HCT116 (cell line): ENCODE results near the gene UBA52. TPM values are rescaled to one million over a fixed set of nuclear protein-coding genes. Genes with fewer than 3 reads are reported as not detected.
A peak's percentile ranks its signal among the peaks of the same experiment; 100 is the strongest.

Source experiments
- ATAC-seq: fragments of 200-7000 bp; cut with Tn5 transposase; 2 replicates; pipeline ENCODE4 v1.9.1; 2020; ENCODE audit warnings: mild to moderate bottlenecking, moderate library complexity
- BruUV-seq: library from RNA; stranded (reverse); fragments of 400-500 nt; replicated peaks from 2 replicates; lab custom pipeline; 2021; lab: Mats Ljungman, UMichigan
- CTCF ChIA-PET: fragments of 300-600 bp; sonication (Branson Sonifier 250); formaldehyde crosslinking; loops from one replicate; lab custom pipeline; 2021; ENCODE audit warnings: antibody characterized with exemption; lab: Charles Lee
- POLR2A ChIA-PET: fragments of 300-600, 350-600 bp; sonication (Branson Sonifier 250); formaldehyde crosslinking; loops from one replicate; lab custom pipeline; 2021; ENCODE audit warnings: antibody characterized with exemption; lab: Charles Lee
- RAD21 ChIA-PET, 2 experiments: fragments of 300-600 bp; sonication (Branson Sonifier 250); formaldehyde crosslinking; loops; one replicate each; lab custom pipeline; 2023; ENCODE audit warnings: low total read pairs in 2 of 2; ENCODE audit not compliant: uncharacterized antibody in 2 of 2, unreplicated experiment in 2 of 2, low non-redundant PET in 1 of 2; lab: Charles Lee
- DNase-seq: peaks from one replicate; pipeline ENCODE4 v3.0.0-alpha.2; 2010; ENCODE audit warnings: low read depth, low spot score
- H2AFZ ChIP-seq: fragments of 200-600 bp; shearing (Covaris generic), sonication (generic); 2 replicates; pipeline ENCODE4 v1.6.1; 2017; ENCODE audit warnings: low read depth, mixed run types, mixed read lengths, antibody characterized with exemption, low read length; ENCODE audit not compliant: poor library complexity, severe bottlenecking
- H3K27ac ChIP-seq: 2 replicates; pipeline ENCODE4 v1.5.1; 2012; ENCODE audit warnings: low read depth, low read length
- H3K27me3 ChIP-seq: fragments of 200-600 bp; sonication (generic); 2 replicates; pipeline ENCODE4 v1.6.1; 2016; ENCODE audit warnings: mixed run types, low read length, mixed read lengths; ENCODE audit not compliant: insufficient read depth
- H3K36me3 ChIP-seq, 2 experiments: fragments of 200-500 bp in 1 of 2; fragments of 200-600 bp in 1 of 2; sonication (Bioruptor generic) in 1 of 2; sonication (generic) in 1 of 2; 2 replicates each; pipeline versions ENCODE4 v1.5.1 to v1.6.1; 2014 to 2016; ENCODE audit warnings: low read length in 2 of 2, inconsistent platforms in 1 of 2, mixed read lengths in 1 of 2, mixed run types in 1 of 2; ENCODE audit not compliant: insufficient read depth in 2 of 2, control insufficient read depth in 1 of 2
- H3K4me1 ChIP-seq, 2 experiments: fragments of 200-600 bp in 1 of 2; sonication (generic) in 1 of 2; 2 replicates each; pipeline versions ENCODE4 v1.5.1 to v1.6.1; 2012 to 2017; ENCODE audit warnings: low read length in 2 of 2, inconsistent platforms in 1 of 2, mild to moderate bottlenecking in 1 of 2, mixed read lengths in 1 of 2, mixed run types in 1 of 2, moderate library complexity in 1 of 2; ENCODE audit not compliant: insufficient read depth in 2 of 2, control insufficient read depth in 1 of 2
- H3K4me2 ChIP-seq: fragments of 200-600 bp; sonication (generic); 2 replicates; pipeline ENCODE4 v1.6.1; 2017; ENCODE audit warnings: mixed run types, low read length, mixed read lengths
- H3K4me3 ChIP-seq, 2 experiments: fragments of 200-600 bp in 1 of 2; sonication (generic) in 1 of 2; replicated peaks in 1 of 2; 2 replicates each; pipeline ENCODE4 v1.5.1; 2011 to 2016; ENCODE audit warnings: low read length in 2 of 2, control low read depth in 1 of 2, low read depth in 1 of 2, mild to moderate bottlenecking in 1 of 2, mixed read lengths in 1 of 2, mixed run types in 1 of 2
- H3K79me2 ChIP-seq: fragments of 200-600 bp; sonication (generic); 2 replicates; pipeline ENCODE4 v1.6.1; 2017; ENCODE audit warnings: mild to moderate bottlenecking, mixed run types, low read length, moderate library complexity, mixed read lengths; ENCODE audit not compliant: insufficient read depth
- H3K9ac ChIP-seq: fragments of 200-600 bp; sonication (generic); 2 replicates; pipeline ENCODE4 v1.6.1; 2016; ENCODE audit warnings: low read length, mixed read lengths
- H3K9me2 ChIP-seq: fragments of 200-600 bp; sonication (generic), shearing (Covaris generic); 2 replicates; pipeline ENCODE4 v1.6.1; 2017; ENCODE audit warnings: mixed run types, mild to moderate bottlenecking, moderate library complexity; ENCODE audit not compliant: insufficient read depth
- H3K9me3 ChIP-seq, 2 experiments: fragments of 200-500 bp in 1 of 2; fragments of 200-600 bp in 1 of 2; sonication (Bioruptor generic) in 1 of 2; sonication (generic) in 1 of 2; 2 replicates each; pipeline ENCODE4 v1.6.1; 2014 to 2017; ENCODE audit warnings: low read length in 2 of 2, mixed read lengths in 2 of 2, inconsistent platforms in 1 of 2, low read depth in 1 of 2, mild to moderate bottlenecking in 1 of 2, mixed run types in 1 of 2, moderate library complexity in 1 of 2; ENCODE audit not compliant: control insufficient read depth in 1 of 2, insufficient read depth in 1 of 2
- H4K20me1 ChIP-seq: fragments of 200-600 bp; sonication (generic), shearing (Covaris generic); 2 replicates; pipeline ENCODE4 v1.6.1; 2017; ENCODE audit warnings: mixed run types, mild to moderate bottlenecking, moderate library complexity; ENCODE audit not compliant: insufficient read depth
- CTCF ChIP-seq, 3 experiments: fragments of 200-600 bp in 1 of 3; sonication (generic) in 1 of 3; IDR thresholded peaks in 2 of 3; conservative IDR thresholded peaks in 1 of 3; 2 replicates each; pipeline ENCODE4 v1.5.1; 2012 to 2017; ENCODE audit warnings: low read depth in 2 of 3, low read length in 2 of 3, antibody characterized with exemption in 1 of 3, borderline replicate concordance in 1 of 3, control low read depth in 1 of 3, mild to moderate bottlenecking in 1 of 3, mixed read lengths in 1 of 3, mixed run types in 1 of 3, moderate library complexity in 1 of 3; ENCODE audit not compliant: insufficient read depth in 1 of 3
- EGR1 ChIP-seq: IDR thresholded peaks from 2 replicates; pipeline ENCODE4 v1.6.1; 2012; ENCODE audit warnings: low read depth
- POLR2A ChIP-seq: IDR thresholded peaks from 2 replicates; pipeline ENCODE4 v1.7.0; 2011; ENCODE audit warnings: borderline replicate concordance; ENCODE audit not compliant: insufficient read depth, insufficient read length; ENCODE audit errors: extremely low read depth
- POLR2AphosphoS5 ChIP-seq: IDR thresholded peaks from 2 replicates; pipeline ENCODE4 v1.6.1; 2011; ENCODE audit warnings: mild to moderate bottlenecking, low read depth, low read length, moderate library complexity
- RAD21 ChIP-seq: IDR thresholded peaks from 2 replicates; pipeline ENCODE4 v1.6.1; 2012; ENCODE audit warnings: low read depth, mild to moderate bottlenecking
- SIN3A ChIP-seq: IDR thresholded peaks from 2 replicates; pipeline ENCODE4 v1.6.1; 2012; ENCODE audit warnings: low read depth
- SP1 ChIP-seq: IDR thresholded peaks from 2 replicates; pipeline ENCODE4 v1.6.1; 2012; ENCODE audit warnings: low read depth
- intact Hi-C: fragments of 100-400 bp; cut with micrococcal nuclease; formaldehyde crosslinking; loops from 2 replicates; pipeline ENCODE4 v1.10.0; 2022
- total RNA-seq: library from RNA; stranded (reverse); gene quantifications from one replicate; pipeline ENCODE4 v1.2.1, GENCODE V29; 2021; ENCODE audit not compliant: unreplicated experiment

The UBA52 gene
- total RNA-seq, 1 experiment from 2014 or later = 1,743 TPM

- Histone ChIP-seq H3K4me2 (peak overlapping the region; percentile 85), H3K79me2 (peaks cover 9% of the 10 kb centered on the region; the same call in 1 of the 2 replicates), H3K4me3 (peak overlapping the region; percentile 37 to 54), H3K9me3 (no peaks in the 10 kb centered on the region), H2AFZ (no peak overlapping the region), H4K20me1 (no peaks in the 10 kb centered on the region), H3K9ac (peak overlapping the region; percentile 63), H3K27me3 (no peaks in the 10 kb centered on the region), H3K36me3 (0 out of 4 replicates have a peak, but pooled peaks cover 0 to 4% of the 10 kb centered on the region in 2 experiments), H3K27ac (peak overlapping the region; percentile 52; the same call in 1 of the 2 replicates), H3K4me1 (peaks cover 15 to 40% of the 10 kb centered on the region in 2 experiments; a peak in 3 of 4 replicates), H3K9me2 (no peaks in the 10 kb centered on the region)
- CTCF ChIA-PET = interaction anchor here (0.5 to 7.5 kb wide), 12 partner anchors 9 to 253 kb away, joined by 3 to 39 read pairs (median 4); partner anchors contain the start of genes CRLF1, TMEM59L and UBA52
- TF ChIP-seq RAD21 = peak; percentile 75
- TF ChIP-seq CTCF (IDR thresholded peaks at IDR 0.05 in 2 of 3, conservative IDR thresholded peaks at IDR 0.05 in 1 of 3; ENCODE audit: borderline replicate concordance in 1 of 3, insufficient read depth in 1 of 3, low read depth in 2 of 3, low read length in 2 of 3) = peak; percentile 42 to 77 (median 76); a peak in 5 of 6 replicates
- peak; percentile 30 for TF ChIP-seq POLR2A
- TF ChIP-seq SP1 = no peak
- TF ChIP-seq EGR1 = peak; percentile 50; the same call in 1 of the 2 replicates
- TF ChIP-seq POLR2AphosphoS5 = 0 out of 2 replicates have a peak, but pooled peaks have one; percentile 26
- no peak for TF ChIP-seq SIN3A
- ATAC-seq (peak; percentile 42), DNase-seq (no peak)
- intact Hi-C loops = loop anchor here (5.0 kb wide), 2 partner anchors 43 to 127 kb away; partner anchors contain the start of gene KLHL26
- POLR2A ChIA-PET = interaction anchor here (0.6 to 0.7 kb wide), 3 partner anchors 146 to 763 kb away, joined by 3 to 4 read pairs (median 3); no protein-coding TSS in a partner anchor
- RAD21 ChIA-PET = interaction anchor here (0.7 to 0.8 kb wide), 3 partner anchors 73 to 154 kb away, joined by 3 to 4 read pairs (median 3); partner anchors contain the start of gene ELL (in 1 of the 2)
- BruUV-seq = no TSS peak
These were observed 22.6 kb downstream of the UBA52 start for GRCh38 chr19:18594096-18594823.
